Mesothelial cell of epicardium (in vitro differentiated cells): ENCODE measurements around the gene IL7R. TPM values are rescaled to one million over a fixed set of nuclear protein-coding genes. Genes with fewer than 3 reads are reported as not detected.

Source experiments
- DNase-seq, 2 experiments: peaks; one replicate each; pipeline ENCODE4 v3.0.0; 2021; ENCODE audit warnings: low spot score in 2 of 2; ENCODE audit not compliant: unreplicated experiment in 2 of 2
- H3K27ac Mint-ChIP-seq: 2 replicates; pipeline ENCODE4 v1.8.0; 2021; ENCODE audit warnings: mixed read lengths
- H3K27me3 Mint-ChIP-seq: 2 replicates; pipeline ENCODE4 v1.8.0; 2021; ENCODE audit warnings: low read depth, mixed read lengths
- H3K36me3 Mint-ChIP-seq: 2 replicates; pipeline ENCODE4 v1.8.0; 2021; ENCODE audit warnings: mixed read lengths
- H3K4me1 Mint-ChIP-seq: 2 replicates; pipeline ENCODE4 v1.8.0; 2021; ENCODE audit warnings: mixed read lengths
- H3K4me3 Mint-ChIP-seq: 2 replicates; pipeline ENCODE4 v1.8.0; 2021; ENCODE audit warnings: mild to moderate bottlenecking, moderate library complexity, mixed read lengths
- H3K9me3 Mint-ChIP-seq: 2 replicates; pipeline ENCODE4 v1.8.0; 2021; ENCODE audit warnings: mixed read lengths
- total RNA-seq: library from RNA; stranded (reverse); gene quantifications from 3 replicates; pipeline ENCODE4 v1.2.1, GENCODE V29; 2021
- TF ChIP-seq, protein P1 (sequence below): fragments of 200-600 bp; sonication (generic); IDR thresholded peaks from one replicate; pipeline ENCODE4 v1.5.0; 2021; ENCODE audit warnings: antibody characterized with exemption; ENCODE audit not compliant: unreplicated experiment

The IL7R gene
- total RNA-seq, 1 donor from 2014 or later, result 0.13 TPM

DNA sequence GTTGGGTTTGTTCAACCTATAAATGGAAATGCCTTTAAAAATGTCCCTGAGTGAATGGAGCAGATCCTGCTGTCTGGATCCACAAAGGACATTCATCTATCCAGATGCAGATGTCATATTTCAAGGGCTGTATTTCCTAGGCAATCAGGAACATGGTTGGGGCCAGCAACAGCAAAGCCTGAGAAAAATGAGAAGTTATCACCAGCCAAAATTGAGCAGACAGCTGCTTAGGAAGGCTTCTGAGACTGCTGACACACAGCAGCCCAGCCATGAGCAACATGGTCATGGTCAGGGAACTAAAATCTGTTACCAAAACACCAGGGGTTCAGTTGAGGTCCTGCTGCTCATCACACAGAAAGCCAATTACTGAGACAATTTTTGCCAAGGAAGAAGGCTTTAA lies 9.2 kb upstream of the IL7R start:
- no peaks in the 10 kb centered on the region for H3K27me3 Mint-ChIP-seq
- peaks cover 23% of the 10 kb centered on the region for H3K9me3 Mint-ChIP-seq
- no peaks in the 10 kb centered on the region for H3K4me1 Mint-ChIP-seq
- no peaks in the 10 kb centered on the region for H3K36me3 Mint-ChIP-seq
- DNase-seq, result no peak
- no peak overlapping the region for H3K4me3 Mint-ChIP-seq
- H3K27ac Mint-ChIP-seq, result no peak overlapping the region
- TF ChIP-seq, protein P1, sequence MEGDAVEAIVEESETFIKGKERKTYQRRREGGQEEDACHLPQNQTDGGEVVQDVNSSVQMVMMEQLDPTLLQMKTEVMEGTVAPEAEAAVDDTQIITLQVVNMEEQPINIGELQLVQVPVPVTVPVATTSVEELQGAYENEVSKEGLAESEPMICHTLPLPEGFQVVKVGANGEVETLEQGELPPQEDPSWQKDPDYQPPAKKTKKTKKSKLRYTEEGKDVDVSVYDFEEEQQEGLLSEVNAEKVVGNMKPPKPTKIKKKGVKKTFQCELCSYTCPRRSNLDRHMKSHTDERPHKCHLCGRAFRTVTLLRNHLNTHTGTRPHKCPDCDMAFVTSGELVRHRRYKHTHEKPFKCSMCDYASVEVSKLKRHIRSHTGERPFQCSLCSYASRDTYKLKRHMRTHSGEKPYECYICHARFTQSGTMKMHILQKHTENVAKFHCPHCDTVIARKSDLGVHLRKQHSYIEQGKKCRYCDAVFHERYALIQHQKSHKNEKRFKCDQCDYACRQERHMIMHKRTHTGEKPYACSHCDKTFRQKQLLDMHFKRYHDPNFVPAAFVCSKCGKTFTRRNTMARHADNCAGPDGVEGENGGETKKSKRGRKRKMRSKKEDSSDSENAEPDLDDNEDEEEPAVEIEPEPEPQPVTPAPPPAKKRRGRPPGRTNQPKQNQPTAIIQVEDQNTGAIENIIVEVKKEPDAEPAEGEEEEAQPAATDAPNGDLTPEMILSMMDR, result no peak

DNA sequence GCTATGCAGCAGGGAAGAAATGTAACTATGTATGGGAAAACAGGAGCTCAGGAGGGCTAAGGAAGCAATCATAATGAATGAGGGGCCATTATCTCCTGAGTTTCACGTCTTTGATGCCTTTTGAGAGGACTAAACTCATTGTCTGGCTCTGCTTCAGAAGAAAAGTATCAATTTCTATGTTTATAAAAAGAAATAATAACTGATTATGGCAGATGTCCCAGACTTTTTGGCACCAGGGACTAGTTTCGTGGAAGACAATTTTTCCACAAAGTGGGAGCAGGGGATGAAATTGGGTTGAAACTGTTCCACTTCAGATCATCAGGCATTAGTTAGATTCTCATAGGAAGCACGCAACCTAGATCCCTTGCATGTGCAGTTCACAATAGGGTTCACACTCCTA lies 8.7 kb upstream of the IL7R start:
- no peaks in the 10 kb centered on the region for H3K4me1 Mint-ChIP-seq
- H3K36me3 Mint-ChIP-seq, result no peaks in the 10 kb centered on the region
- peaks cover 22% of the 10 kb centered on the region for H3K9me3 Mint-ChIP-seq
- no peaks in the 10 kb centered on the region for H3K27me3 Mint-ChIP-seq
- no peak for DNase-seq
- no peak overlapping the region for H3K27ac Mint-ChIP-seq
- TF ChIP-seq, protein P1, result no peak
- H3K4me3 Mint-ChIP-seq, result no peak overlapping the region

GRCh38 chr5:35849860-35850259 lies 6.8 kb upstream of the IL7R start:
- peaks cover 2% of the 10 kb centered on the region for H3K27me3 Mint-ChIP-seq
- no peak overlapping the region for H3K27ac Mint-ChIP-seq
- TF ChIP-seq, protein P1, result no peak
- no peak for DNase-seq
- no peak overlapping the region for H3K4me3 Mint-ChIP-seq
- peaks cover 7% of the 10 kb centered on the region for H3K9me3 Mint-ChIP-seq
- H3K4me1 Mint-ChIP-seq, result peaks cover 2% of the 10 kb centered on the region
- no peaks in the 10 kb centered on the region for H3K36me3 Mint-ChIP-seq

DNA sequence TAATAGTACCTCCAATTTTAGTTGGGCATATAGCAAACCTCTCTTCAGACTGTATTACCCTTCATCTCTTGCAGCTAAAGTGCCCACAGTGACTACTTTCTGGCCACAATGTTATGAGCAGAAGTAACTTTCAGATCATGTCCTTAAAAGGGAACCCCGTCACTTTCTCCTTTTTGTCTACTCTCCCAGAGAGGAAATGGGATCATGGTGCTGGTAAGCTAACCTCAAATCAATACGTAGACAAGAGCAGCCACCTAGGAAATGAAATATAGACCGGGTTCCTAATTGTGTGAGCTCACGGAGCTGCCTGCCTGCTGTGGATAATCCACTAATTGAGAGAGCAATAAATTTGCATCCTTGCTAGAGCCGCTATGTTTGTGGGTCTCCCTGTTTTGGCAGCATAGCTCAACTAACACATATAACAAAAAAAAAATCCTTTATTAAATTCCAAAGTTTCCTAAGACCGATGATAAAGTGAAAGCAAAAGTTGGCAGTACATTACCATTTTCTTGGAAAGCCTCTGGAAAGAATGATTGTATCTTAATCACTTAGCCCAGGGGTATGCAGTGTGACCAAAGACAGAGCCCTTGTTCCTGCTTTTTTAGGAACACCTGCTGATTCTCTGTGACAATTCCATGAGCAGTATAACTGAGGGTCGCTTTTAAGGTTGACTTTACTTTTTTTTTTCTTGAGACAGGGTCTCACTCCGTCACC lies 5.6 kb upstream of the IL7R start:
- Mint-ChIP-seq H3K4me3 (no peak overlapping the region), H3K36me3 (no peaks in the 10 kb centered on the region), H3K27me3 (peaks cover 2% of the 10 kb centered on the region), H3K9me3 (peaks cover 7% of the 10 kb centered on the region), H3K27ac (no peak overlapping the region), H3K4me1 (peaks cover 10% of the 10 kb centered on the region)
- TF ChIP-seq, protein P1, result no peak
- no peak for DNase-seq

- Mint-ChIP-seq H3K4me3 (no peak overlapping the region), H3K9me3 (no peaks in the 10 kb centered on the region), H3K27ac (no peak overlapping the region), H3K4me1 (peaks cover 17% of the 10 kb centered on the region), H3K27me3 (peaks cover 2% of the 10 kb centered on the region), H3K36me3 (no peaks in the 10 kb centered on the region)
- DNase-seq, result no peak
- TF ChIP-seq, protein P1, result no peak
Observed at GRCh38 chr5:35852084-35852734, 4.5 kb upstream of the IL7R start.
